Psoas muscle (tissue), 8 donors: ENCODE measurements around the gene CASZ1. TPM values are rescaled to one million over a fixed set of nuclear protein-coding genes. Genes with fewer than 3 reads are reported as not detected.

Source experiments
- ATAC-seq, 4 donors: fragments of 200-7000 bp; cut with Tn5 transposase; one replicate each; pipeline ENCODE4 v1.9.1; 2020; ENCODE audit warnings: moderate library complexity in 3 of 4, mild to moderate bottlenecking in 2 of 4
- DNase-seq, 2 donors: peaks; one replicate each; pipeline ENCODE4 v3.0.0-alpha.2; 2020
- H3K27ac ChIP-seq: fragments of 200-600 bp; one replicate; pipeline ENCODE4 v1.8.0; 2022
- H3K27me3 ChIP-seq, 3 donors: fragments of 200-600 bp in 1 of 3; one replicate each; pipeline versions ENCODE4 v1.6.1 to v1.8.0; 2013 to 2022; ENCODE audit warnings: low read length in 2 of 3, mild to moderate bottlenecking in 2 of 3, moderate library complexity in 1 of 3; ENCODE audit not compliant: insufficient read depth in 3 of 3
- H3K36me3 ChIP-seq, 2 donors: fragments of 200-600 bp in 1 of 2; one replicate each; pipeline versions ENCODE4 v1.6.1 to v1.8.0; 2013 to 2022; ENCODE audit warnings: low read depth in 1 of 2, mild to moderate bottlenecking in 1 of 2, moderate library complexity in 1 of 2; ENCODE audit not compliant: insufficient read depth in 1 of 2
- H3K4me1 ChIP-seq: fragments of 200-600 bp; one replicate; pipeline ENCODE4 v1.8.0; 2022
- H3K4me3 ChIP-seq: fragments of 200-600 bp; one replicate; pipeline ENCODE4 v1.8.0; 2022; ENCODE audit warnings: mild to moderate bottlenecking
- H3K9me3 ChIP-seq: fragments of 200-600 bp; one replicate; pipeline ENCODE4 v1.8.0; 2022
- CTCF ChIP-seq: fragments of 200-600 bp; IDR thresholded peaks from one replicate; pipeline ENCODE4 v1.8.0; 2022; ENCODE audit warnings: antibody characterized with exemption
- WGBS, 3 donors: extraction: QIAGEN DNeasy Blood & Tissue Kit; methylation state at CpG; one replicate each; pipeline versions ENCODE4 v1.1.6 to v1.1.7; 2013; 5-methylcytosine and 5-hydroxymethylcytosine counted together
- intact Hi-C, 2 donors: fragments of 100-400 bp; cut with DNase I; formaldehyde crosslinking; loops; one replicate each; pipeline versions ENCODE4 v1.11.0 to v1.14.2; 2022
- polyA plus RNA-seq, 3 donors: library from polyadenylated mRNA; stranded (reverse); fragments of 200-250 nt; gene quantifications; one replicate each; pipeline ENCODE4 v1.2.3, GENCODE V29; 2013
- total RNA-seq, 4 donors: library from RNA; stranded (reverse); fragmentation: NEBNext Ultra II Directional in 2 of 4; extraction: Animal tissue kit (Norgen Biotek cat#: 25700) in 2 of 4; gene quantifications; one replicate each; pipeline versions ENCODE4 v1.2.1 to v1.2.4, GENCODE V29; 2021 to 2023
- donor health status: healthy with polysubstance abuse.
- donor health status: DM: no; HTN: no; CAD: no; lungs with moderate emphysema.
- donor health status: Bipolar disorder and iron deficiency.
- donor health status: healthy.
- donor health status: DM: yes; HTN: yes; CAD: no.
- donor health status: DM: no; HTN: no; CAD: no.
- donor health status: DM: no; HTN: no; CAD: no.
- donor health status: DM: yes; HTN: yes; CAD: no.

CASZ1 gene
- total and polyA plus RNA-seq, 7 donors = 2.6 to 83.3 (median 53.1) TPM

- H3K4me3 ChIP-seq = no peak overlapping the region
- H3K9me3 ChIP-seq = peaks cover 8% of the 10 kb centered on the region
- intact Hi-C loops = no loop called here
- peaks cover 10% of the 10 kb centered on the region for H3K4me1 ChIP-seq
- no peak overlapping the region for H3K27ac ChIP-seq
- no peaks in the 10 kb centered on the region for H3K27me3 ChIP-seq
- WGBS, 3 donors = 76 to 80% (median 79%) methylated on average over 11 of the region's 11 CpGs
- ATAC-seq (no peak), DNase-seq (no peak)
- TF ChIP-seq CTCF = no peak
- H3K36me3 ChIP-seq = no peaks in the 10 kb centered on the region
Observed at GRCh38 chr1:10838541-10838940, 42.1 kb upstream of the CASZ1 start.

GRCh38 chr1:10836726-10837125 is 40.3 kb upstream of the CASZ1 start:
- intact Hi-C loops = no loop called here
- peak overlapping the region; percentile 56 for H3K27ac ChIP-seq
- no peak overlapping the region for H3K4me3 ChIP-seq
- ATAC-seq (no peak), DNase-seq (no peak)
- no peaks in the 10 kb centered on the region for H3K36me3 ChIP-seq
- TF ChIP-seq CTCF = no peak
- WGBS, 3 donors = 86 to 88% (median 88%) methylated on average over 9 to 11 of the region's 11 CpGs
- peaks cover 9% of the 10 kb centered on the region for H3K4me1 ChIP-seq
- no peaks in the 10 kb centered on the region for H3K9me3 ChIP-seq
- H3K27me3 ChIP-seq = no peaks in the 10 kb centered on the region

GRCh38 chr1:10835822-10836421 is 39.5 kb upstream of the CASZ1 start:
- peak; percentile 57 to 82 for DNase-seq
- TF ChIP-seq CTCF = no peak
- ATAC-seq = peak; percentile 66 to 91 (median 82)
- Histone ChIP-seq H3K27ac (peak overlapping the region; percentile 56), H3K27me3 (peaks cover 0 to 2% (median 0%) of the 10 kb centered on the region in 3 donors), H3K4me1 (peaks cover 4% of the 10 kb centered on the region), H3K4me3 (no peak overlapping the region), H3K9me3 (no peaks in the 10 kb centered on the region), H3K36me3 (no peaks in the 10 kb centered on the region)
- 17 to 39% (median 18%) methylated on average over 29 to 31 of the region's 31 CpGs for WGBS, 3 donors
- intact Hi-C loops = no loop called here

- no peak for TF ChIP-seq CTCF
- DNase-seq = no peak
- no peak for ATAC-seq
- Histone ChIP-seq H3K9me3 (no peaks in the 10 kb centered on the region), H3K27ac (peak overlapping the region; percentile 56), H3K4me3 (no peak overlapping the region), H3K36me3 (no peaks in the 10 kb centered on the region), H3K27me3 (peaks cover 0 to 2% (median 0%) of the 10 kb centered on the region in 3 donors), H3K4me1 (peaks cover 5% of the 10 kb centered on the region)
- 41 to 53% (median 46%) methylated on average over 10 to 12 of the region's 12 CpGs for WGBS, 3 donors
- intact Hi-C loops = no loop called here
Observed at GRCh38 chr1:10835421-10835820, 39.0 kb upstream of the CASZ1 start.
